BE2C (cell line): ENCODE results near the gene RGL1.

Experiments
- DNase-seq: peaks from one replicate; pipeline ENCODE4 v3.0.0-alpha.2; 2020
- H3K27me3 ChIP-seq: fragments of 250-450 bp; sonication (Bioruptor Pico); 2 replicates; pipeline ENCODE4 v1.5.1; 2020; ENCODE audit warnings: mild to moderate bottlenecking
- H3K36me3 ChIP-seq: fragments of 250-450 bp; sonication (Bioruptor Pico); 2 replicates; pipeline ENCODE4 v1.5.1; 2020; ENCODE audit warnings: mild to moderate bottlenecking
- H3K4me1 ChIP-seq: fragments of 250-450 bp; sonication (Bioruptor Pico); 2 replicates; pipeline ENCODE4 v1.5.1; 2020
- H3K4me3 ChIP-seq: 2 replicates; pipeline ENCODE4 v1.5.1; 2011; ENCODE audit warnings: low read depth, low read length
- H3K9me3 ChIP-seq: fragments of 250-450 bp; sonication (Bioruptor Pico); 2 replicates; pipeline ENCODE4 v1.5.1; 2020
- CTCF ChIP-seq: IDR thresholded peaks from 2 replicates; pipeline ENCODE4 v1.5.1; 2012; ENCODE audit warnings: mild to moderate bottlenecking, low read depth, low read length

Gene RGL1

GRCh38 chr1:183834568-183834967 is 29.6 kb downstream of the RGL1 start:
- no peaks in the 10 kb centered on the region for H3K36me3 ChIP-seq
- TF ChIP-seq CTCF, result no peak
- H3K4me1 ChIP-seq, result peaks cover 5% of the 10 kb centered on the region

GRCh38 chr1:183836598-183836997 is 31.7 kb downstream of the RGL1 start:
- no peak overlapping the region for H3K4me3 ChIP-seq
- H3K9me3 ChIP-seq, result no peaks in the 10 kb centered on the region
- no peaks in the 10 kb centered on the region for H3K27me3 ChIP-seq
- H3K36me3 ChIP-seq, result no peaks in the 10 kb centered on the region
- no peaks in the 10 kb centered on the region for H3K4me1 ChIP-seq
- TF ChIP-seq CTCF, result no peak
- no peak for DNase-seq

More at GRCh38 chr1:183834568-183834967, 29.6 kb downstream of the RGL1 start:
- Histone ChIP-seq H3K9me3 (no peaks in the 10 kb centered on the region), H3K27me3 (no peaks in the 10 kb centered on the region), H3K4me3 (no peak overlapping the region)
- DNase-seq, result no peak

- H3K4me1 ChIP-seq, result peaks cover 3% of the 10 kb centered on the region
- no peaks in the 10 kb centered on the region for H3K9me3 ChIP-seq
- H3K4me3 ChIP-seq, result no peak overlapping the region
- no peaks in the 10 kb centered on the region for H3K27me3 ChIP-seq
- H3K36me3 ChIP-seq, result no peaks in the 10 kb centered on the region
- no peak for DNase-seq
- no peak for TF ChIP-seq CTCF
Observed at GRCh38 chr1:183837062-183837461, 32.1 kb downstream of the RGL1 start.

- no peaks in the 10 kb centered on the region for H3K9me3 ChIP-seq
- H3K4me3 ChIP-seq, result no peak overlapping the region
- H3K27me3 ChIP-seq, result no peaks in the 10 kb centered on the region
- no peaks in the 10 kb centered on the region for H3K36me3 ChIP-seq
- no peak for TF ChIP-seq CTCF
- H3K4me1 ChIP-seq, result peaks cover 9% of the 10 kb centered on the region
- no peak for DNase-seq
Observed at GRCh38 chr1:183838221-183838620, 33.3 kb downstream of the RGL1 start.

GRCh38 chr1:183840140-183840539 is 35.2 kb downstream of the RGL1 start:
- DNase-seq, result no peak
- Histone ChIP-seq H3K4me3 (no peak overlapping the region), H3K9me3 (no peaks in the 10 kb centered on the region), H3K4me1 (peaks cover 12% of the 10 kb centered on the region), H3K36me3 (no peaks in the 10 kb centered on the region), H3K27me3 (no peaks in the 10 kb centered on the region)
- TF ChIP-seq CTCF, result no peak

GRCh38 chr1:183841550-183841949 is 36.6 kb downstream of the RGL1 start:
- Histone ChIP-seq H3K4me3 (no peak overlapping the region), H3K27me3 (no peaks in the 10 kb centered on the region), H3K4me1 (peaks cover 19% of the 10 kb centered on the region), H3K9me3 (no peaks in the 10 kb centered on the region), H3K36me3 (no peaks in the 10 kb centered on the region)
- TF ChIP-seq CTCF, result no peak
- DNase-seq, result no peak
